ENCODE measurements around the gene IMPACT. TPM values are rescaled to one million over a fixed set of nuclear protein-coding genes. Genes with fewer than 3 reads are reported as not detected.

The IMPACT gene
- total RNA-seq, 2 experiments from 2014 or later, result 8.4 to 10.6 TPM

DNA sequence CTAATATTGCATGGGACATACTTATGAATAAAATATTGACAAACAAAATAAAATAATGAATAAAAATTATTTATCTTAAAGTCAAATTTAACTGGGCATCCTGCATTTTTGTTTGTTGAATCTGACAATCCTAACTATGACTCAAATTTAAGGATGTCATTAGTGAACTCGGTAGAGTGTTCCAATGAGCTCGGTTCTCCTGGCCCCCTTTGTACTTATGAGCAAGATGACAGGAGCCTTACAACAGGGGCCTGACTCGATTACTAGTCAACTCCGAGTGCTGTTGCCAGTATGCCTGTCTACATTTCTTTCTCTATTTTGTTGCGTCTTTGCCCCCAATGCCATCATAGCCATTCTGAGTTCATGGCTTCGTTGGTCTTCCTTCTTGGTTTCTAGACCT, 74.3 kb downstream of the IMPACT start:
- Histone ChIP-seq H3K27me3 (ENCODE audit: control insufficient read depth in 1 of 2, insufficient read depth in 2 of 2, low read length in 2 of 2) (peaks cover 0 to 2% of the 10 kb centered on the region in 2 experiments), H3K36me3 (ENCODE audit: insufficient read depth, low read length) (no peaks in the 10 kb centered on the region), H3K9me3 (ENCODE audit: control insufficient read depth in 1 of 2, insufficient read depth in 1 of 2, low read length in 2 of 2) (no peaks in the 10 kb centered on the region), H3K4me1 (ENCODE audit: insufficient read depth, low read length) (no peaks in the 10 kb centered on the region), H3K4me3 (ENCODE audit: low read length) (no peak overlapping the region), H3K27ac (ENCODE audit: low read depth in 1 of 2, low read length in 2 of 2) (no peak overlapping the region)
- Mint-ChIP-seq H3K4me3 (no peak overlapping the region), H3K27ac (no peak overlapping the region), H3K27me3 (no peaks in the 10 kb centered on the region), H3K36me3 (ENCODE audit: low read depth) (no peaks in the 10 kb centered on the region), H3K4me1 (ENCODE audit: low read depth) (no peaks in the 10 kb centered on the region), H3K9me3 (no peaks in the 10 kb centered on the region)
- CTCF ChIA-PET, result no interaction called here
- TF ChIP-seq, protein P1, sequence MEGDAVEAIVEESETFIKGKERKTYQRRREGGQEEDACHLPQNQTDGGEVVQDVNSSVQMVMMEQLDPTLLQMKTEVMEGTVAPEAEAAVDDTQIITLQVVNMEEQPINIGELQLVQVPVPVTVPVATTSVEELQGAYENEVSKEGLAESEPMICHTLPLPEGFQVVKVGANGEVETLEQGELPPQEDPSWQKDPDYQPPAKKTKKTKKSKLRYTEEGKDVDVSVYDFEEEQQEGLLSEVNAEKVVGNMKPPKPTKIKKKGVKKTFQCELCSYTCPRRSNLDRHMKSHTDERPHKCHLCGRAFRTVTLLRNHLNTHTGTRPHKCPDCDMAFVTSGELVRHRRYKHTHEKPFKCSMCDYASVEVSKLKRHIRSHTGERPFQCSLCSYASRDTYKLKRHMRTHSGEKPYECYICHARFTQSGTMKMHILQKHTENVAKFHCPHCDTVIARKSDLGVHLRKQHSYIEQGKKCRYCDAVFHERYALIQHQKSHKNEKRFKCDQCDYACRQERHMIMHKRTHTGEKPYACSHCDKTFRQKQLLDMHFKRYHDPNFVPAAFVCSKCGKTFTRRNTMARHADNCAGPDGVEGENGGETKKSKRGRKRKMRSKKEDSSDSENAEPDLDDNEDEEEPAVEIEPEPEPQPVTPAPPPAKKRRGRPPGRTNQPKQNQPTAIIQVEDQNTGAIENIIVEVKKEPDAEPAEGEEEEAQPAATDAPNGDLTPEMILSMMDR (IDR thresholded peaks at IDR 0.05), result no peak
- POLR2A ChIA-PET, result no interaction called here
- ATAC-seq (ENCODE audit: poor library complexity) (no peak), DNase-seq (no peak)
- intact Hi-C loops (cut with DNase I, micrococcal nuclease), result no loop called here

DNA sequence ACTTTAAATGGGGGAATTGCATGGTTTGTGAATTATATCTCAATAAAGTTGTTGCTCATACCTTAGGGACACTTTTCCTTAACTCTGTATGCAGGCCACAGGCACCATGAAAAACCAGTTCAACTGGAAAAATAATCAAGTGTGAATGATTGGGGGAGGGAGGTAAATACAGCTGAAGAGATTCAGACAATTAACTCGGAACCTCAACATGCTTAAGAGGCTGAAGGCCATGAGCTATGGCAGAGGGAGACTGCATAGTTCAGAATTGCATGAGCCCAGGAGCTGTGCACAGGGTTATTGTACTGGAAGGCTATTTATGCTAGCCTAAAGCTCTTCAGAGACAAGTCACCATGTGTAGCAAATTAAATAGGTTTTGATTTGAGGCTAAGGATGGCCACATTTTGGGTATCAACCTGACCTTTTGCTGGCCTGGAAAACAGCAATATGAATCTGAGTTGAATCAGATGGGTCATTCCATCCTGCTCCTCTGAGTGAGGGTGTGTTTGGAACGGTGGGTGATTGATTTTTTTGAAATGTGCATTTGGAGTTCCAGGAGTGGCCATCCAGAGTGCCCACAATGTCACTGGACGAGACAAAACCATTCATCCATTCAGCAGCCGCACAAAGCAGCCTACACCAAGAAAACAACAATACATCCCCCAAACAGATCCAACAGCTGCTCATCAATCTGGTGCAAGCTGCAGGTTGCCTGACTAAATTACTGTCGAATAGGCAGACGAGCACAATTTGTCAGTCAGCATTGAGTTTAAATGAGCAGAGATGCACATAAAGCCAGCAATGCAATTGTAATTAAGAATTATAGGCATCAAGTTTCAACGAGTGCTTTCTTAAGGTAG, 76.4 kb downstream of the IMPACT start:
- CTCF ChIA-PET, result no interaction called here
- POLR2A ChIA-PET, result no interaction called here
- intact Hi-C loops (cut with DNase I, micrococcal nuclease), result no loop called here

More for the DNA sequence above, 76.4 kb downstream of the IMPACT start:
- ATAC-seq (ENCODE audit: poor library complexity) (no peak), DNase-seq (no peak)
- Mint-ChIP-seq H3K9me3 (no peaks in the 10 kb centered on the region), H3K36me3 (ENCODE audit: low read depth) (no peaks in the 10 kb centered on the region), H3K4me3 (no peak overlapping the region), H3K27me3 (no peaks in the 10 kb centered on the region), H3K4me1 (ENCODE audit: low read depth) (no peaks in the 10 kb centered on the region), H3K27ac (no peak overlapping the region)
- H3K27me3 ChIP-seq (ENCODE audit: control insufficient read depth in 1 of 2, insufficient read depth in 2 of 2, low read length in 2 of 2), result peaks cover 0 to 2% of the 10 kb centered on the region in 2 experiments
- no peak overlapping the region for H3K4me3 ChIP-seq (ENCODE audit: low read length)
- H3K36me3 ChIP-seq (ENCODE audit: insufficient read depth, low read length), result no peaks in the 10 kb centered on the region
- H3K27ac ChIP-seq (ENCODE audit: low read depth in 1 of 2, low read length in 2 of 2), result no peak overlapping the region
- H3K4me1 ChIP-seq (ENCODE audit: insufficient read depth, low read length), result no peaks in the 10 kb centered on the region
- H3K9me3 ChIP-seq (ENCODE audit: control insufficient read depth in 1 of 2, insufficient read depth in 1 of 2, low read length in 2 of 2), result no peaks in the 10 kb centered on the region
- TF ChIP-seq, protein P1 (IDR thresholded peaks at IDR 0.05), result no peak

Other genes with a start within 250 kb of the IMPACT start
- 1 to 10 TPM; 2.7 TPM for gene OSBPL1A, start 28.8 kb upstream of the IMPACT start, total RNA-seq
- under 1 TPM; 0.22 to 0.34 TPM for gene HRH4, start 34.0 kb downstream of the IMPACT start, total RNA-seq